Activated CD8-positive, alpha-beta memory T cell treated with anti-CD3 and anti-CD28 coated beads, Interleukin-2, amount 50 U/mL, for 4 hours (primary cell): Measurements from ENCODE around the gene NDUFB7.

ENCODE experiments used
- DNase-seq: peaks from one replicate; pipeline ENCODE4 v3.0.0-alpha.2; 2020

NDUFB7 gene

GRCh38 chr19:14517840-14518505 is 53.9 kb downstream of the NDUFB7 start, which contains the start of gene DNAJB1:
TSS of gene DNAJB1 (minus strand) at chr19:14518397. CDS start at chr19:14518349, 48 bp downstream.
- peak; percentile 57 for DNase-seq

DNA sequence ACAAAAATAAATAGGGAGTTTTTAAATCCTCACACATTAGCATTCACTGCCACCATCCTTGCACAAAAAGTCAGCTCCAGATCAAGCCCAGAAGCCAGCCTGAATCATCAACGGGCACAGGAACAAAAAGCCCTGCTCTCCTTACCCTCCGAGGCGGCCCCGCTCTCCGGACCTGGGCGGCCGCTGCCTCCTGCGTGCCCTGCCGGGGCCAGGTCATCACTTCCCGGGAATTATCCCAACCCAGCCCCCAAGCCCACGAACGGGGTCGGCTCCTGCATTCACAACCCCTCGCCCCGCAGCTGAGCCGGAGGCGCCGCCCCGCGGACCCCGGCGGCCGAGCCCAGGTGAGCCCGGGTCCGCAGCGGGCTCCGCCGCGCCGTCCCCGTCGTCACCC is 54.4 kb downstream of the NDUFB7 start:
- no peak for DNase-seq

GRCh38 chr19:14516746-14517438 is 55.0 kb downstream of the NDUFB7 start:
- DNase-seq: no peak
